ENCODE results near the gene THSD7A.

The THSD7A gene

DNA sequence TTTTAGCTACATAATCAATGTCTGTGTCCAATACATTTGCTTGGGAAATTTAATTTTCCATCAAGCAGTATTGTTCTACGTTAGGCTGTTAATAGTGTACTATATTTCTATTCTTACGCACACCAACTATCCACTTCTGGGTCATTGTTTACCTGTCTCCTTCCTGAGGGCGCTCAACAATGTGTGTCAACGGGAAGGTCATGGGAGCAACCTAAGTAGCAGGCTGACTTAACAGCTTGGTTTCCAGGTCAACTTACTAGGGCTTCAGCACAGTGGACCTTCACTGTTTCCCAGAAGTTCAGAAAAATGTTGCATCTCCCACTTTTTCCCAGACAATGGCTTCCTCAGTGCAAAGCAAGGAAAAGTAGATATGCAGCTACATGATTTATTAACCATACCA is 13.7 kb downstream of the THSD7A start:
- H3K27ac ChIP-seq: no peak overlapping the region
- DNase-seq (ENCODE audit: low read depth, low spot score): no peak

DNA sequence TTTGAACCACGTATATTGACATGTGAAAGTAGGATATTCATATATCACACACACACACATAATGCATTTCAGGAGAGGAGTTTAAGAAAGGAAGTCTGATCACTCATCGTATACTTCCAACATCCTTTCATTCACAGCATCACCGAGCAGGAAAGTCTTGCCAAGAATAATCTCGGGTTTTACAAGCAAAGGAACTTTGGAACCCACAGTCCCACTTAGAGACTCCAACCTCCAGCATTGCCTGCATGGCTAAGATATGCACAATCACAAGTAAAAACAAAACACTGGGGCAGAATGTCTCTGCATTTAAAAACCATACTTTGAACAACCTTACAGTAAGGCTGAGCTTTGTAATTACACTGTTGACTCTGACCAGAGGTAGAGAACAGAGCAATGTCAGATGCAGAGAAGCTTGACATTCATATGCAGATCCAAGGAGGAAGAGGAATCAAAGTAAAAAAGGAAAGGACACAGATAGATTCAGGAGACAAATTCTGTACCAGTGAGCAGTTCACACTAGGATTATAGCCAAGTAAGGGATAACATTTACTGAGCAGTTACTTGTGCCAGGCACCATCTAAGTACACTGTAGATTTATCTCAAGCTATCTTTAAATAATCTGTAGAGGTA is 14.8 kb downstream of the THSD7A start:
- no peak for DNase-seq (ENCODE audit: low read depth, low spot score)
- H3K27ac ChIP-seq: no peak overlapping the region

DNA sequence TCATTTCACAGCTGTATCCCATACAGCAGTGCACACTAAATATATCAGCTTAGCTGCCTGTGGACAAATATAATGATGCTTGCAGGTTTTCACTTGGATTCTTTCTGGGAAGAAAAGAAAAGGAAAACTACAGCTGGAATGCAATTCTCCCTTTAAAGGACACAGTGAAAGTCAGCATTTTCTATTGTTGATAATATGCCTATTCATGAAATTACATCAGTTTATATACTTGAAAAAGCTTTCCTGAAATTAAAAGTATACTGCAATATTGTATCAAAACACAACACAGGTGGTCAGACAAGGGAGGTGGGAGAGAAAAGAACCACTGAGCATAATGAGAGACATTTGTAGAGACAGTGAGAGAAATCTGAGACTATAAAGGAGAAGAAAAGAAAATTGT is 20.3 kb downstream of the THSD7A start:
- DNase-seq (ENCODE audit: low read depth, low spot score): no peak

DNA sequence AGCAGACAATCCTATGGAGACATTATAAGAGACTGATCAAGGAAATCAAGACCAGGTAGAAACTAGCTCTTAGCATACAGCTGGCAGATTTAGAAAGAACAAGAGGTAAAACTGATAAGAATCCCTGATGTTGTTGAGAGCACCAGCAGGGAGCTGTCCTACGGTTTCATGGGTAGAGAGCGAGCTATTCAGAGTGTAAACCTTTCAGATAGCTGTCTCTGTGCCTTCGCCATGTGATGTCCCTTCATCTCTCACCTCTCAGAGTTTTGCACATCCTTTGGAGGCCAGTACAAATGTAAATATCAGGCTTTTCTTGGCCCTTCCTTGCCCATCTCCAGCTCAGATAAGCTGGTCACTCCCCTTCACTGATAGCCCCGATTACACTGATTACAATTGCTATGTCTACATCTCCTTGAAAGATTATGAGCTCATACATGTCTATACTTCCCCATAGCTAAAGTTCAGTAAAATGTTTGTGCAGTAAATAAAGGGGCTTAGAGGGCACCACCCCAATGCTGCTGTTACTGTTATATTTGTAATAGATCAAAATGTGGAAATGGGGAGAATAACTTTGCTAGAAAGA is 21.9 kb downstream of the THSD7A start:
- no peak overlapping the region for H3K27ac ChIP-seq
- no peak for DNase-seq (ENCODE audit: low read depth, low spot score)

More for the DNA sequence above, 20.3 kb downstream of the THSD7A start:
- no peak overlapping the region for H3K27ac ChIP-seq

DNA sequence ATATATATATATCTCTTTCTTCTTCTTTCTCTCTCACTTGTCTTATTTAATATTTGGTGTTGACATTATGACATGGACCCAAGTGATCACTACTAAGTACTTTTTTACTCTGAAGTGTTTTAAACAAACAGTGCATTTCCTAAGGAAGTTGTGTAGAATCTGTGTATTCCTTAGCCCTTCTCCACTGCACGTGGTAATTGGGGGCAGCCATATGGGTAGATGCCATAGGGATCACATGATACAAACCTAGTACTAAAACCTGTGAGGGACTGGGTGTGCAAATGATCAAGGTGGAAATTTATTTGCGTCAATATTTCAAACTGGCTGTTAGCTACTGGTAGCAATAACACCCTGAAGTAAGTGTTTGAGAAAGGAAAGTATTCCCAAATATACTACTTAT is 25.0 kb downstream of the THSD7A start:
- no peak for DNase-seq (ENCODE audit: low read depth, low spot score)
- H3K27ac ChIP-seq: no peak overlapping the region

DNA sequence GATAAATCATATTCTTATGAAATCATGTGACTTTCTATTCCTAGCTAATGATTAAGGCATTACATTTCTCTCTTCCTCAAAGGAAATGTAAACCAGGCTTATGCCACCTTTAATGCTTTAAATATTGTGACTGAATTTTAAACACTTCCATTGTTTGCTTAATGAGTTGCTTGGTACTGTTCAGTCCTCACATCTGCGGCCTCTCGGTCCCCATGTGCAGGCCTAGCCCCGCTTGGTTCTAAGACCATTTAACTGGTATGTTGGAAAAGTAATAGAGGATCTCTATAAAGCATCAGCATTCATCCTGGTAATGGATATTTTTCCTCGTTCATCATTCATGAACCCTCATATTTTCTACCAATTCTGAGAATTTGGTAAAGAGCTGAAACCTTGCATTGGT is 27.4 kb downstream of the THSD7A start:
- DNase-seq (ENCODE audit: low read depth, low spot score): no peak
- H3K27ac ChIP-seq: no peak overlapping the region

DNA sequence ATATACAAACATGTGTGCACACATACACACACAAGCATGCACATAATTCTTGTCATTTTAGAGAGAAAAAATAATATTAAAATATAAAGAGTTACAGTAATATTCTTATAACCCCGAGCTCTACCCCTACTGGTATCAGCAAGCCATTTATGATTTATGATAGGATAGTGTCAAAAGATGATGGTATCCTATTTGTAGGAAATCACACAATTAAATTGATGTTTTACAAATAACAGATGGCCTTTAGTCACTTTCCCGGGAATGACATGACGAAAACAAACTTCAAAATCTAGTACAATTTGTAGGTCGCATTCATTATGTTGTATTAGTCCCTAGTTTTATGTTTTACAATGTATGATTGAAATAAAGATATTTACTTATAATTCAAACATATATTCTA is 36.8 kb downstream of the THSD7A start:
- DNase-seq (ENCODE audit: low read depth, low spot score): no peak
- no peak overlapping the region for H3K27ac ChIP-seq

DNA sequence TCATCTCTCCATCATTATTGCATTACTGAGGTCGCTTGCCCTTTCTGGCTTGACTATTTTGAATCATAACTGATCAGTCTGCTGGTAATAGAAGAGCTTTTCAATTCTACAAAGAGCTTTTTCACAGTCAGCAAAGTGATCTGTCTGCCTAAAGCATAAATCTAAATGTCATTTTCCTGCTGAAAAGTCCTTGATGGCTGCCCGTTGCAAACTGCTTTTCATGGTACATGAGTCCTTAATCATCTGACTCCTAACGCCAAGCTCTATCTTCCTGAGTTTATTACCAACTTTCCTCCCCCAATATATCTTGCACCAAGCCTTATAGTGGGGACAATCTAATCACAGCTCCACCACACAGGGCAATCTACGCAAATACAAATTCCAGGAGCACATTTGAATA is 39.8 kb downstream of the THSD7A start:
- DNase-seq (ENCODE audit: low read depth, low spot score): no peak
- no peak overlapping the region for H3K27ac ChIP-seq

DNA sequence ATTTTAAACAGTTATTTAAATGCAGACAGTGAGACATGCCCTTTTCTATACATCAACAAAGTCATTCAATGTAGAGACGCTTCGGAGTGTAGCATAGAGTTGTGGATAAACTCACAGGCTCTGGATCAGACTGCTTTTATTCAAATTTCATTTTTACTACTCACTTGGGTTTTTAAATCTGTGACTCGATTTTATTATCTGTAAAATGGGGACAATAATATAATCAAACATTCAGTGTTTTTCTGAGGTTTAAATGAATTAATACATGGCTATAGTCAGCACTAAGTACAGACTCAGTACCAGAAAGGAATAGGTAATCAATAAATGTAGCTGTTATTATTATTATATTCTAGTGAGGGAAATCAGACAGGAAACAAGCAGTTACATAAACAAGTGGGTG is 43.4 kb downstream of the THSD7A start:
- no peak for DNase-seq (ENCODE audit: low read depth, low spot score)
- H3K27ac ChIP-seq: no peak overlapping the region

DNA sequence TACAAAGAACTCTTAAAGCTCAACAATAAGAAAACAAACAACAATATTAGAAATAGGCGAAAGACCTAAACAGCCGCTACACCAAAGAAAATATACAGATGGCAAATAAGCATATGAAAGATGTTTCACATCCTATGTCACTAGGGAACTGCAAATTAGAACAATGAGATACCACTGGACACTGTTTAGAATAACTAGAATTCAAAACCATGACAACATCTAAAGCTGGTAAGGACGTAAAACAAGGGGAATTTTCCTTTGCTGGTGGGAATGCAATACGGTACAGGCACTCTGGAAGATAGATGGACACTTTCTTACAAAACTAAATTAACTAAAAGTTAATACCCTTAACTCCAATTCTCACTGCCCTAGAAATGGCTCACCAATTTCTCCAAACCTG is 44.5 kb downstream of the THSD7A start:
- no peak for DNase-seq (ENCODE audit: low read depth, low spot score)

DNA sequence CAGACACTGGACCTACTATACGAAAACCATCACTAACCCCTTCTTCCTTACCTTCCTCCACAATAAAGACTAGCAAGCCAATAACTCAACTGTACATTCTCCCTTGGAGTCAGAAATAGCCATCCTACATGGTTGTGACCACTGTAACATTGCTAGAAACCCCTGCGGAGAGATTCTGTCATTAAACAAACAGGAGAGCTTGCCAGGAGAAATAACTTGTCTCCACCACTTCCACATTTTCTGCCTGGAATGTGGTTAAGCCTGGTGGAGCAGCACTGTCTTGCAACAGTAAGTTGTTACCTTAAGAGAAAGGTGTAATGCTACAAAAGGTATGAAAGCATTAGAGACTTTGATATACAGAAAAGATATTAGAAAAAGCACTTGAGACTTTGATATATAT is 45.8 kb downstream of the THSD7A start:
- peak; percentile 48 for DNase-seq (ENCODE audit: low read depth, low spot score)
- no peak overlapping the region for H3K27ac ChIP-seq

More for the DNA sequence above, 44.5 kb downstream of the THSD7A start:
- no peak overlapping the region for H3K27ac ChIP-seq

DNA sequence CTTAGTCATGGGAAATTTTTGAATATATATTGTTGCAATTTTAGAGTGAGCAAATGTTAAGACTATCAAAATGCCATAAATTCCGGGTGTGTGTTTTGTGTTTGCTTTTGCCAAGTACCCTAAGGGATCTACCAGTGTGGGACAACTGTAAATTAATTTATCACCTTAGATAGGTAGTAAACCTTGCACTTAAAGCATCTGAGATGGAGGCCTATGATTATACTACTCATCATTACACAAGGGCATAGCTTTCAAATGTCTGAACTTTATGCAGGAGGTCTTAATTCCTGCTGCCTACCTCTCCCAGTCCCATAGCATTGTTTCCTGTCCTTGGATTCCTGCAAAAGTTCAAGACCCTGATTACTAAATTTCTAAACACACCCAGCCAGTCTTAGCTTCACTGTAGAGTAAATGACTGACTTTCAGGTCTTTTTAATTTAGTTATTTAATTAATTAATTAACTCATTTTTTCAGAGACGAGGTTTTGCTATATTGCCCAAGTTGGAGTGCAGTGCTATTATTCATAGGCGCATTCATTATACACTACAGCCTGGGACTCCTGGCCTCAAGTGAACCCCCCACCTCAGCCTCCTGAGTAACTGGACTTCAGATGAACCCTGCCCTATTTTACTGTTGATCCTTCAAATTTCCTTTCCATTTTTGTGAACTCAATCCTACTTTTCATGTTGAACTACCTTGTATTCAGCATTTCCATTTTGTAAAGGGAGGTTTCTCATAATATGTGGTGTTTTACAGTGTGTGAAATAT is 47.0 kb downstream of the THSD7A start:
- H3K27ac ChIP-seq: no peak overlapping the region
- DNase-seq (ENCODE audit: low read depth, low spot score): no peak

DNA sequence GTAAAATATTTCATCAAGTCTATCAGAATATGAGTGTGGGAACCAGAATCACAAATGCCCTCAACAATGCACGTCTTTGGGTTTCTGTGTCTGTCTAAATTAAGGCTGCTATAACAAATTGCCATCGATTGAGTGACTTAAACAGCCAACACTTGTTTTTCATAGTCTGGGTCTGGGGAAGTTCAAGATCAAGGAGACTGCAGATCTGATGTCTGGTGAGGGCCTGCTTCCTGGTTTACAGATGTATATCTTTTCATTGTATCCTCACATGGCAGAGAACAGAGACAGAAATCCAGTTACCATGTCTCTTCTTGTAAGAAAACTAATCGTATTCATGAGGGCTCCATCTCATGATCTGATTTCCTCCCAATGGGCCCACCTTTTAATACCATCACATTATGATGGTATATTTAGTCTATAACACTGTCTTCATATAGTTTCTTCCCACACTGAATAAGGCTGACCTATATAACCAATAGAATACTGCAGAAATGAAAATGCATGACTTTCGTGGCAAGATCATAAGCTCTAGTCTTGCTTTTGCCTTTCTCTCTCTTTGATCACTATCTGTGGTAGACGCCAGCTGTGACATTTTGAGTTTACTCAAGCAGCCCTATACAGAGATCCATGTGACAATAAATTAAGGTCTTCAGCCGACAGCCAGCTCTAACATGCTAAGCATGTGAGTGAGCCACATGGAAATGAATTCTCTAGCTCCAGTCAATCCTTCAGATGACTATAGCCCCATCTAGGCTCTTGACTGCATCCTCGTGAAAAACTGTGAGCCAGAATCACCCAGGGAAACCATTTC is 51.9 kb downstream of the THSD7A start:
- no peak overlapping the region for H3K27ac ChIP-seq
- DNase-seq (ENCODE audit: low read depth, low spot score): no peak

DNA sequence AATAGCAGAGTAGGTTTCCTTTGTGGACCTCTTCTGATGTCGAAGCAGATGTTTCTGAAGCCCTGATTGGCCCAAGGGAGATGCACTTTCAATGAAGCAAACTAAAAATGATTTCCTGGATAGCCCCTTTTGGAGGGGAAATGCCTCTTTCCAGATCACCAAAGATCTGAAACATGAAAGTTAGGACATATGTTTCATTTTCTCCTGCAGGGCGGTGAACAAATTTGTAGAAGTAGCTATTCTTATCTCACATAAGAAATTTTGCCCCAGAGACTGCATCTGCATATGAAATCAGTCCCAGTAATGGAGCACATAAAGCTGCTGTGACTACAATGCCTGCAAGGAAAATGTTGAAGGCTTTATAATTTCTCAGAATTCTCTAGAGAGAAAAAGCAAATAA is 56.0 kb downstream of the THSD7A start:
- H3K27ac ChIP-seq: no peak overlapping the region
- no peak for DNase-seq (ENCODE audit: low read depth, low spot score)

DNA sequence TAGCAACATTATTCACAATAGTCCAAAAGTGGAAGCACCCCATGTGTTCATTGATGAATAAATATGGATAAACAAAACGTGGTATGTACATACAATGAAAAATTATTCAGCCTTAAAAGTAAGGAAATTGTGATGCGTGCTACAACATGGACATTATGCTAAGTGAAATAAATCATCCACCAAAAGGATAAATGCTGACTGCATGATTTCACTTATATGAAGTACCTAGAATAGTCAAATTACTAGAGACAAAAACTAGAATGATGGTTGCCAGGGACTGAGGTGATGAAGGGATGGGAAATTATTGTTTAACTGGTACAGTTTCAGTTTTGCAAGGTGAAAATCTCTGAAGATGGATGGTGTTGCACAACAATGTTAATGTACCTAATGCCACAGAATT is 56.6 kb downstream of the THSD7A start:
- DNase-seq (ENCODE audit: low read depth, low spot score): no peak
- no peak overlapping the region for H3K27ac ChIP-seq

DNA sequence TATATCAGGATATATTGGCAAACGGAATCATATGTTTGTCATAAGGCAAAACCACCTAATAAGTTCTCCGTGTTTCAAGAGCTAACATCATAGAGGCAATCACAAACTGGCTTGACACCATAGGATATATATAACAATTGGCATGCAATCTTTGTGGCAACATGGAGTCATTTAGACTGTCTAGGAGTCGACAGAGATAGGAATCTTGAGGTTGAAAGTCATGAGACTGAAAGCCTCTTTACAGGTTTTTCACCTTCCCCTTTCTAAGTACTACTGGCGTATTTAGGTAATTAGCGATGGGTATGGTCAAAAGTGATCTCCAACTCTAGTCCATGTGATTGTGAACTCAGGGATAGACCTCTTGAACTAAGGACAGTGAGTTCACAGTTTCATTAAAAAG is 63.7 kb downstream of the THSD7A start:
- H3K27ac ChIP-seq: no peak overlapping the region
- no peak for DNase-seq (ENCODE audit: low read depth, low spot score)

DNA sequence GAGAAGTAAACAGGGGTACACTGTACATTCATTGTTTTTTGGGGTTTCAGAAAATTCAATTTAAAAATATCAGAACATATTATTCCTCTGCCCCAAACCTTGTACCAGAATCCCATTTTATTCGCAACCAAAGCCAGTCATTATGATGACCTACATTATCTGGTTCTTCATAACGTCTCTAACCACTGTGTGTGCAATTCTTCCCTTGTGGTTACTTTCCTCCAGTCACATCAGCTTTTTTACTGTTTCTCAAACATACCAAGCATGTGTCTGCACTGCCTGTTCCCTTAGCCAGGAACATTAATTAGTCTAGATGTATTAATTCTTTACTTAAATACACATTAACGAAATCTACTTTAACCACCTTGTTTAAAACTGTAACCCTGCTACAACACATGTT is 64.8 kb downstream of the THSD7A start:
- DNase-seq (ENCODE audit: low read depth, low spot score): no peak
- H3K27ac ChIP-seq: no peak overlapping the region

DNA sequence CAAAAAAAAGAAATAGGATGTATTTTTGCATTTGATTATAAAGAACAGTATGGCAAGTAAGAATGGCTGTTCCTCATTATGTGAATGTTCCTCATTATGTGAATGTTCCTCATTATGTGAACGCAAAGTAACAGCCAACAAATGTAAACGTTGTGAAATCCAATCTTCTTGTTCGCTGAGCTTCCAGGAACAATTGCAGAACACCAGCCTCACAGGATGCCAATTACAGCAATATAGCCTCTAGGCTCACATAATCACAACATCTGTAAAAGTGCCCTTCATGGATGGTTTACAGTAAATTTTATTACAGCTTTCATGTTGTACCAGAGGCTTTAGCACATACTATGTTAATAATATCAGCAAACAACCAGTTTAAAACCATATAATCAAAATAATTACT is 71.6 kb downstream of the THSD7A start:
- H3K27ac ChIP-seq: no peak overlapping the region
- no peak for DNase-seq (ENCODE audit: low read depth, low spot score)

DNA sequence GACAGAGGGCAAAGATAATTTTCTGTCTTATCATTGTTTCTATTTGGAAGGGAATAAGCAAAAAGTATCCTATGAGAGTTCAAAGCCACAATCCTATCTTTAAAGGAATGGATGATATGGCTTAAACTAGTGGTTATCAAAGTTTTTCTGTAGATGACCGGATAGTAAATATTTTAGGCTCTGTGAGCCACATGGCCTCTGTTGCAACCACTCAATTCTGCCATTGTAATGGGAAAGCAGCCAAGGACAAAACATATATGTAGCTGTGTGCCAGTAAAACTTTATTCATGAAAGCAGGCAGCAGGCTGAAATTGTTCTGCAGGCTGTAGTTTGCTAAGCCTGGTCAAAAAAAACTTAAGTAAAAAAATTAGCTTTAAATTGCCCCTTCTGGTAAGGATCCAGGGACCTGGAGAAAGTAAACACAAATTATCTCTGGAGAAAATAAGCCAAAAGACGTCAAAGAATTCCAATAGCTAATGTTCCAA is 73.3 kb downstream of the THSD7A start:
- H3K27ac ChIP-seq: no peak overlapping the region
- DNase-seq (ENCODE audit: low read depth, low spot score): no peak

DNA sequence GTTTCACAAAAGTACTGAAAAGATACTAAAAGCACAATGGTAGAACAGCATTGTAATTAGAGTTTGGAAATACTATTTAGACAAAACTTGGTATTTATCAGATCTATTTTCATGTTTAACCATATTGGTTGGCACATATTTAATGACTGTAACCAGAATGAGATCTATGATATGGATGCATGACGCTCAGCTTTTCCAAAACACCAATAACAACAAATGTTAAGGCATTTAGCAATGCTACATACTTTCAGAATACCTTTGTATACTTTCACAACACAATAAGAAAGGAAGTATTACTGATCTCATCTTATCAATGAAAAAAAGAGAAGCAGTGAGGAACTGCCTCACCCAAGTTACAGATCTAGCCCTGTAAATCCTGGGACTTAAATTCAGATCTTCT is 74.8 kb downstream of the THSD7A start:
- no peak for DNase-seq (ENCODE audit: low read depth, low spot score)
- no peak overlapping the region for H3K27ac ChIP-seq

DNA sequence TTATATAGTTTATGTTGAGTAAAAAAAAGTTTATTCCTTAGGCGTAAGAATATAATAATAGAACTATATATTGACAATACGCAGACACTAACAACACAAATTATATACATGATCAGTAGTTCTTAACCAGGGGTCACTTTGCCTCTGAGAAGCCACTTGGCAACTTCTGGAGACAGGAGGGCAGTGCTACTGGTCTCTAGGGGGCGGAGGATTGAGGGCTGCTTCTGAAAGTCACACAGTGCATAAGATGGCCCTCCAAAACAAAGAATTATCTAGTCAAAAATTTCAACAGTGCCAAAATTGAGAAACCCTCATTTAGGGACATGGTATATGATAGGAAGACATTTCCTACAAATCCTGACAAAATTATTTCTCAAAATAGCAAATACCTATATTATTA is 77.1 kb downstream of the THSD7A start:
- no peak for DNase-seq (ENCODE audit: low read depth, low spot score)
- H3K27ac ChIP-seq: no peak overlapping the region
